Measurements from ENCODE around the gene MARCKS.
A peak's percentile ranks its signal among the peaks of the same experiment; 100 is the strongest.

The MARCKS gene

DNA sequence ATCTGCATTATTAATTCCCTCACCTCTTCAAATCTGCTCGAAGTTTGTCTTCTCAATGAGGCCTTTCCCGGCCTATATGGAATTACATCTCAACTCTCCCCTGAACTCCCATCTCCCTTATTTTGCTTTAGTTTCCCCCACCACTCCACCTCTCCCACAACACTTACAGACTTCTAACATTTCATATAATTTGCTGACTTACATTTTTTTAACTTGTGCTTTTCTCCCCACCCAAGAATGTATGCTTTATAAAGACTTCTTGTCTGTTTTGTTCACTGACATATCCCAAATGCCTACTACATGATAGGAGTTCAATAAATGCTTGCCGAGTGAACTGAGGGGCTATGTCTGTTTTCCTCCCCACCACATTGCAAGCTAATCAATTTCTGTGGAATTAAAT is 3.9 kb upstream of the MARCKS start:
- DNase-seq (ENCODE audit: low read depth): no peak

- DNase-seq (ENCODE audit: low read depth): no peak
These were observed 2.3 kb upstream of the MARCKS start for GRCh38 chr6:113854531-113855499.

DNA sequence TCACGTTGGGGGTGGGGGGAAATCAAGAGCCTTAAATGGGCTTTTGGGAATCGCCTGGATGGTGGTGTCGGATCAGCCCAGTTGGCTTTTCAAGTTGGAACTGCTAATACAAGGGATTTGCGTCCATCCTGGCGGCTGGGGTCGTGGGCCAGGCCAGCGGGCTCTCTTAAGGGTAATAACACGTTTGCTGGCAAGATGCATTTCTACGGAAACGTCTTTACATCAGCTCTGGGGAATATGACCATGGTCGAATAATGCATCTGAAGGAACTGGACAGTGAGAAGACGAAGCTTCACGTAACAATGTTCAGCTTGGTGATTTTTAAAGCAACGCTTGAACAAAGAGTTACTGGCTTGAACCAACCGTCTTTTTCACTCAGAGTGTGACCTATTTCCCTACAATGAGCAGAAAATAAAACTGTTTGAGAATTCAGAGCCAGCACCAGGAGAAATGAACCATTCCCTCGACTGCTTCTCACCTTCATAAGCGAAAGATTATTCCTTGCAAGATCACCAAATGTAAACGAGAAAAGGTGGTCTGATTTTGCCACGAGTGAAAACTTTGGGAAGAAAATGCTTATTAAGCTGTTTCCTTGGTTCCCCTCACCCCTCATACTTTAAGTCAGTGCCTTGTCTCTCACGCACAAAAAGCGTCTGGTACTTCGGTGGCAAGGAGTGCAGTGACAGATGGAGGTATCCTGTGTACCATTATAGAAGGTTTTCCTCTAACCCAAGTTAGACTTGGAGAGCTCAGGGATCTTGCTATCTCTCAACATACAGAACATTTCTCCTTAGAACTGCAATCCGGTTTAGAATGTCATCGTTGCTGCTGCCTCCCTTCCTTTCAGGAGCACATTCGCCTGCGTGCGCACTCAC is 1.4 kb upstream of the MARCKS start:
- no peak for DNase-seq (ENCODE audit: low read depth)

- no peak for DNase-seq (ENCODE audit: low read depth)
These were observed 845 bp upstream of the MARCKS start for GRCh38 chr6:113856375-113856624.

DNA sequence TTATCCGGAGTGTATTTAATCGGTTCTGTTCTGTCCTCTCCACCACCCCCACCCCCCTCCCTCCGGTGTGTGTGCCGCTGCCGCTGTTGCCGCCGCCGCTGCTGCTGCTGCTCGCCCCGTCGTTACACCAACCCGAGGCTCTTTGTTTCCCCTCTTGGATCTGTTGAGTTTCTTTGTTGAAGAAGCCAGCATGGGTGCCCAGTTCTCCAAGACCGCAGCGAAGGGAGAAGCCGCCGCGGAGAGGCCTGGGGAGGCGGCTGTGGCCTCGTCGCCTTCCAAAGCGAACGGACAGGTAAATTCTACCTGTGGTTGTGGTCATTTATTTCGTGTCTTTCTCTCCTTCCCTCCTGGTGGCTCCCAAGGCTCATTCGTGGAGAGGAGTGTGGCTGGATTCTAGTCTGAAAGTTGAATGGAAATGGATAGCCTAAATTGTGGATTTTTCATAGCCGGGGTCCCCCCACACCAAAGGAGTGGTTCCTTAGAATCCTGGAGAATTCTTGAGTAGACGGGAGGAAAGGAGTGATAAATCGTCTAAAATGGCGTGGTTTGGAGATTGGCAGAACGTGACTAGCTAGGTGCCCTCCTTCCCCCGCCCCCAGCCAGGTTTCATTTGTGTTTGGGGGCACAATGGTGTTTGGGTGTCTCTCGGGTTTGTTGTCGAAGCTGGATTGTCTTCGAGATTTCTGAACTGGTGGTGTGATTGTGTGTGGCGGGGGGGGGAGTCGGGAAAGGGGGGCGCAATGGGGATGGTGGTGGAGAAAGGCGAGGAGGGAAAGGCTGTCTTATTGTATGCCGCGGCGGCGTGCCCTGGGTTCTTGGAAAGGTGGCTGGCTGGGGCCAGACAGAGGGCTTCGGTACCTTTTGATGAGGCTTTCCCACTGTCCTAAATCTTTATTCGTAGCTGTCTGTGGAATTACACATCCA is 673 bp downstream of the MARCKS start:
- no peak for DNase-seq (ENCODE audit: low read depth)

GRCh38 chr6:113858480-113859348 is 1.6 kb downstream of the MARCKS start:
- peak; percentile 55 for DNase-seq (ENCODE audit: low read depth)

DNA sequence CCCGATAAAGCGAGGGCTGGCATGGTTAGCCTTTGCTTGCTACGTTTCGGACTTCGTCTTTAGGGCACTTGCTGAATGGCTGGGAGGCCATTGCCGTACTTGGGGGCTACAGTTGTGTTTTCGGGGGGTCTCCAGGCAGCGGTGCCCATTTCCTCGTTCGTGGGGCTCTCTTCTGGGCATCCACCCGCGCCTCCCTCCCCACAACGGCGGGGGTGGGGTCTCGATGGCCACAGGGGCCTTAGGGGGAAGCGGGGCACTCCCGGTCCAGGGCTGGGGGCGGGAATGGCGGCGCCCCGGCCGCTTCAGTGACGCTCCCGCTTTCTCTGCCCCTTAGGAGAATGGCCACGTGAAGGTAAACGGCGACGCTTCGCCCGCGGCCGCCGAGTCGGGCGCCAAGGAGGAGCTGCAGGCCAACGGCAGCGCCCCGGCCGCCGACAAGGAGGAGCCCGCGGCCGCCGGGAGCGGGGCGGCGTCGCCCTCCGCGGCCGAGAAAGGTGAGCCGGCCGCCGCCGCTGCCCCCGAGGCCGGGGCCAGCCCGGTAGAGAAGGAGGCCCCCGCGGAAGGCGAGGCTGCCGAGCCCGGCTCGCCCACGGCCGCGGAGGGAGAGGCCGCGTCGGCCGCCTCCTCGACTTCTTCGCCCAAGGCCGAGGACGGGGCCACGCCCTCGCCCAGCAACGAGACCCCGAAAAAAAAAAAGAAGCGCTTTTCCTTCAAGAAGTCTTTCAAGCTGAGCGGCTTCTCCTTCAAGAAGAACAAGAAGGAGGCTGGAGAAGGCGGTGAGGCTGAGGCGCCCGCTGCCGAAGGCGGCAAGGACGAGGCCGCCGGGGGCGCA is 2.4 kb downstream of the MARCKS start:
- DNase-seq (ENCODE audit: low read depth): no peak

GRCh38 chr6:113860181-113860955 is 3.2 kb downstream of the MARCKS start:
- DNase-seq (ENCODE audit: low read depth): no peak

- no peak for DNase-seq (ENCODE audit: low read depth)
These were observed 5.0 kb downstream of the MARCKS start for GRCh38 chr6:113862112-113862511.

GRCh38 chr6:113870917-113871316 is 13.8 kb downstream of the MARCKS start:
- no peak for DNase-seq (ENCODE audit: low read depth)

DNA sequence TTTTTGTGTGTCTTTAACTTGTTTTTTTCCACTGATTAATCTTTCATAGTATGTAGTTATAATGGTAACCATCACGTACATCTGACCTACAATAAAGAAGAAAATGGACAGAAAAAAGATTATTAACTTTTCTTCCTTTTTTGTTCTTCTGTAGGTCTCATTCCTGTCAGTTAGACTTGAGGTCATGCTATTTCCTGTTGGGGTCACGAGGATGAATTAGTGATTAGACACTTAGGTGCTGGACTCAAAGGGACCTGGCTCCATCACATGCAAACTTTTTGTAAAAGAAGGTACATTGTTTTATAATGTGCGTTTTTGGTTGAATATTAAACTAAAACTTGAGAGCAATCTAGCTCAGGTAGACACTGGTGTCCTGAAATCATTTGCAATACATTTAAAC is 14.8 kb downstream of the MARCKS start:
- DNase-seq (ENCODE audit: low read depth): no peak

DNA sequence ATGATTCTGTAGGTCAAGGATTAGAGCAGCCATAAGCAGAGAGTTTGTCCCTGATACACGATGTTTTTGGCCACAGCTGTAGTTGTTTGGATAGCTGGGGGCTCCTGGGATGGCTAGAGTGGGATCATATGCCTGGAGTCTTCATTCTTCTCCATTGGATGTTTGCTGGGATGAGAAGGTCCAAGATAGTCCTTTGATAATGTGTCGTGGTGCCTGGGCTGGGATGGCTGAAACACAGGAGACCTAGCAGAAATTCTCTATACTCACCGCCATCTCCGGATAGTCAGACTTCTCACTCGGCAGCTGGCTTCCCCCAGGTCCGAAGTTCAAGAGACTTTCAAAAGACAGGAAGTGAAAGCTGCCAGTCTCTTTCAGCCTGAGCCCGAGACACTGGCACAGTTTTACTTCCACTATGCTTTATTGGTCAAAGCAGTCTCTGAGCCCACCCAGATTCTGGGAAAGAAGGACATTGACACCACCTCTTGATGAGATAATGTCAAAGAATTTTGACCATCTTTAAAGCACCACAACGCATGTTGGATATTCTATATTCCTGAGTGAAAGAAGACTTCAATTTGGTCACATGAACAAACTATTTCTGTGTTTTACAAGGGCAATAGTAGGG is 16.0 kb downstream of the MARCKS start:
- DNase-seq (ENCODE audit: low read depth): no peak

DNA sequence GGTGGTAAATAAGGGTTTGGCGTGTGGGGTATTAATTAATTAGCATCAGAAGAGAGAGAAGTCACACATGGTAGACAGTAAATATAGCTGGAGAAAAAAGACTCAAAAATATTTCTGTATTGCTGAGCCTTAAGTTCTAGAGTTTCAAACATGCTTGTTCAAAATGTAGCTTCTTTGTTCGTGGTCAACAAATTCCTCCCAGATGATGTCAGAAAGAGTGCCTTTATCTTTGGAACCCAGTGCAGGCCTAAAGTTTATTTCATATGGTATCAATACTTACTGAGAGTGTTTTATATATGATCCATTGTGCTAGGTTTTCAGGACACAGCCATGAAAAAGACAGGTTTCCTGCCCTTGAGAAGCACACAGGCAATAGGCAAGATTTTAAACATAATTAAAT is 18.3 kb downstream of the MARCKS start:
- DNase-seq (ENCODE audit: low read depth): no peak

DNA sequence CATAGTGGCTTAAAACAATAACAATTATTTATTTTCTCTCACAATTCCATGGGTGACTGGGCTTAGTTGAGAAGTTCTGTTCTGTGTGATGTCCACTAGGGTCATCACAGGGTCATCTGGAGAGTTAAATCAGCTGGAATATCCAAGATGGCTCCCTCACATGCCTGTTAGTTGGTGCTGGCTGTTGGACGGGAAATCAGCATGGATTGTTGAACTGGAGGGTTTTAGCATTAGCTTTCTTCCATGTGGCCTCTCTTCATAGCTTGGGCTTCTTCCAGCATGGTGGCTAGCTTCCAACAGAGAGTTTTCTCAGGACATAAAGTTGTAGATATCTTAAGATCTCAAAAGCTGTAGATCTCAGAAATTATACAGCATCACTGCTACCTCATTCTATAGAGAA is 19.6 kb downstream of the MARCKS start:
- no peak for DNase-seq (ENCODE audit: low read depth)

- no peak for DNase-seq (ENCODE audit: low read depth)
These were observed 22.3 kb downstream of the MARCKS start for GRCh38 chr6:113879186-113880096.

DNA sequence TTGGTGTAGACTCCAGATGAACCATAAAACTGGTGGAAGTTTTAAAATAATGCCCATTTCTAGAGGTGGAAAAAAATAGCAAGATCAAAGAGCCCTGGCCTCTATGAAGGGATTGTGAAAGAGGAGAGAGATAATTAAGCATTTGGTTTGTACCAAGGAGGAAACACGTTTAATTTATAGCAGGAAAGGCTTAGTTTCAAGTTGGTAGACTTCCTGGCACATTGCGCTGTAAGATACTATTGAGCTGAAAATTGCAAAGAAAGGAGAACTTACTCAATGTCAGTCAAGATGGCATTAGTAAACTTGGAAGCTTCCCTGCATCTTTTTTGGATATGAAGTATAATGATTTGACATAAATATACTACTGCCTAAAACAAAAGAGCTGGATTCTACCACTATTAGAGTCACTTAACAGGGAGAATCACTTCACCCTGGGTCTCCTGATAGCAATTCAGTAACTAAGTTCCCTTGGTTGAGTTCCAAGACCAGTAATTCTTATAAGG is 24.4 kb downstream of the MARCKS start:
- DNase-seq (ENCODE audit: low read depth): no peak

DNA sequence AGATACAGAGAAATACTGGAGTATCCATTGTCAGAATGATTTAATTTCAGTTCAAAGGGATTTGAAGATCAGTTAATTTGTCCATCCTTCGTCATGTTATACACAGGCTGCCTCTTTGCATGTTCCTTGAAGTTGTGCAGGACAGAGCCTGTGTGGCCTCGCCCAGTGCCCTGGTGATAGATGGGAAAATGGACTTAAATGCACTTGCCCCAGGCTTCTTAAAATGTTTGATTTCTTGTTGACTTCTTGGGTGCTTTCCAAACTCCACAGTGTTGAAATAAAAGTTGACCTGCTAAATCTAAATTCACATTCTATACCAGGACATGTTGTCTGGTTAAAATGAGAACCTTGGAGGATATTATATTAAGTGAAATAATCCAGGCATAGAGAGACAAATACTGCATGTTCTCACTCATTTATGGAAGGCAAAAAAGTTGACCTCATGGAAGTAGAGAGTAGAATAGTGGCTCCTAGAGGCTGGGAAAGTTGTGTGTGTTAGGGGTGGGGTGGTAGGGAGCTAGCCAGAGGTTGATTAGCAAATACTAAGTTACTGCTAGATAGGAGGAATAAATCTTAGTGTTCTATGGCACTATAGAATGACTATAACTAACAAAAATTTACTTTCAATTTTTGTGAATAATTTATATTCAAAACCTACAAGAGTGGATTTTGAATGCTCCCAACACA is 25.3 kb downstream of the MARCKS start:
- DNase-seq (ENCODE audit: low read depth): no peak

All from activated T-helper 9 cell treated with anti-CD3 and anti-CD28 coated beads, Interleukin-2, amount 50 U/mL, for 16 hours (primary cell).